A673 (cell line): Measurements from ENCODE around the gene ZBTB1. TPM values are rescaled to one million over a fixed set of nuclear protein-coding genes. Genes with fewer than 3 reads are reported as not detected.

Experiments used
- BruUV-seq: library from RNA; stranded (reverse); fragments of 400-500 nt; replicated peaks from 2 replicates; lab custom pipeline; 2021; lab: Mats Ljungman, UMichigan
- CTCF ChIA-PET: fragments of 300-600 bp; sonication (Branson Sonifier 250); formaldehyde crosslinking; loops from one replicate; lab custom pipeline; 2022; ENCODE audit warnings: antibody characterized with exemption; lab: Charles Lee
- POLR2A ChIA-PET: fragments of 300-600 bp; sonication (Branson Sonifier 250); formaldehyde crosslinking; loops from one replicate; lab custom pipeline; 2022; ENCODE audit warnings: antibody characterized with exemption; ENCODE audit not compliant: low non-redundant PET; lab: Charles Lee
- DNase-seq: peaks from one replicate; pipeline ENCODE4 v3.0.0-alpha.2; 2015; ENCODE audit warnings: low spot score
- H3K27ac ChIP-seq: fragments of 200-600 bp; sonication (generic); 2 replicates; pipeline ENCODE4 v1.5.1; 2016; ENCODE audit warnings: mixed run types, low read depth, mild to moderate bottlenecking, mixed read lengths, antibody characterized with exemption, low read length; ENCODE audit not compliant: poor library complexity, severe bottlenecking
- H3K27me3 ChIP-seq: fragments of 200-600 bp; sonication (generic); replicated peaks from 2 replicates; pipeline ENCODE4 v1.6.1; 2017; ENCODE audit warnings: mixed run types, low read depth, mild to moderate bottlenecking, mixed read lengths, antibody characterized with exemption, low read length; ENCODE audit not compliant: insufficient read depth, poor library complexity
- H3K36me3 ChIP-seq: fragments of 200-600 bp; sonication (generic); 2 replicates; pipeline ENCODE4 v1.6.1; 2016; ENCODE audit warnings: mixed run types, mild to moderate bottlenecking, mixed read lengths, antibody characterized with exemption, low read length; ENCODE audit not compliant: insufficient read depth, poor library complexity, severe bottlenecking
- H3K4me1 ChIP-seq: fragments of 200-600 bp; sonication (generic); 2 replicates; pipeline ENCODE4 v1.6.1; 2017; ENCODE audit warnings: mixed run types, mild to moderate bottlenecking, mixed read lengths, antibody characterized with exemption, low read length; ENCODE audit not compliant: insufficient read depth, poor library complexity, severe bottlenecking
- H3K4me3 ChIP-seq: fragments of 200-600 bp; sonication (generic); 2 replicates; pipeline ENCODE4 v1.5.1; 2016; ENCODE audit warnings: low read depth, mixed run types, mild to moderate bottlenecking, mixed read lengths, low read length; ENCODE audit not compliant: poor library complexity, severe bottlenecking
- H3K9me3 ChIP-seq: fragments of 200-600 bp; sonication (generic); 2 replicates; pipeline ENCODE4 v1.6.1; 2016; ENCODE audit warnings: mixed run types, low read depth, mild to moderate bottlenecking, mixed read lengths, antibody characterized with exemption, low read length; ENCODE audit not compliant: poor library complexity, severe bottlenecking
- CTCF ChIP-seq: fragments of 300-800, 200-600 bp; sonication (generic); conservative IDR thresholded peaks from 2 replicates; pipeline ENCODE4 v1.5.1; 2017; ENCODE audit warnings: low read depth, mild to moderate bottlenecking, antibody characterized with exemption, low read length, moderate library complexity, mixed read lengths
- EZH2 ChIP-seq: fragments of 200-600 bp; sonication (generic); IDR thresholded peaks from 2 replicates; pipeline ENCODE4 v1.6.1; 2017; ENCODE audit warnings: borderline replicate concordance, low read depth, mild to moderate bottlenecking, mixed read lengths, antibody characterized with exemption, low read length; ENCODE audit not compliant: poor library complexity, severe bottlenecking
- intact Hi-C: fragments of 100-400 bp; cut with micrococcal nuclease; formaldehyde crosslinking; loops from one replicate; pipeline ENCODE4 v1.10.0; 2022; ENCODE audit not compliant: unreplicated experiment
- total RNA-seq: library from RNA; stranded (reverse); gene quantifications from 2 replicates; pipeline ENCODE4 v1.2.3, GENCODE V29; 2021

The ZBTB1 gene
- total RNA-seq, 1 experiment from 2014 or later = 37.7 TPM

- no TSS peak for BruUV-seq
- Histone ChIP-seq H3K36me3 (peaks cover 6% of the 10 kb centered on the region), H3K4me1 (peaks cover 7% of the 10 kb centered on the region), H3K4me3 (peak overlapping the region; percentile 71), H3K27ac (no peak overlapping the region), H3K27me3 (no peaks in the 10 kb centered on the region), H3K9me3 (no peaks in the 10 kb centered on the region)
- TF ChIP-seq CTCF (no peak), EZH2 (no peak)
- DNase-seq = no peak
- CTCF ChIA-PET = no interaction called here
- intact Hi-C loops = no loop called here
- POLR2A ChIA-PET = no interaction called here
Observed at GRCh38 chr14:64464651-64465050, 39.9 kb upstream of the ZBTB1 start.

DNA sequence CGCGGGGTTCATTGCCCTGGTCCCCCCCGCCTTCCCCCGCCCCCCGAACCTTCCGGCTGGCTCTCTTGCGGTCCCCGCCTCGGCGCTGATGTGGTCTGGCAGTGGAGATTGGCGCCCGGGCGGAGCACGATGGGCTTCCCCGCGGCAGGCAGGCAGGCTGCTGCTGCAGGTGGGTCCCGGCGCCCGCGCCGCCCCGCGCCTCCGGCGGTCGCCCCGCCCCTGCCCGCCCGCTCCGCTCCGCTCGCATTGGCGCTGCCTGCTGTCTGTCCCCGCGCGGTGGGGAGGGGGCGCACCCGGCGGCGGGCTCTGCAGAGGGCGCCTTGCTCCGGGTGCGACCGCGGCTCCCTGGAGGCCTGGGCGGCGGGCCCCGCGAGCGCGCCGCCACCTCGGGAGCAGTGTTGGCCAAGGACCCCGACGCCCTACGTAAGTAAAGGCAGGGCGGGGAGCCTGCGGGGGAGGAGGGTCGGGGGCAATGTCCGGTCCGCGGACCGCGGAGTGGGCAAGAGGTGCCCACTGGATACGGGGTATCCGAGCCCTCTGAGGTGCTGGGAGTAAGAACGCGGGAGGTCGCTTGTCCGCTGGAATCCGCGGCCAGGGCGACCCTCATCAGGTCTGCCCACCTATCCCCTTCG lies 39.3 kb upstream of the ZBTB1 start, which contains the start of gene AKAP5:
Gene AKAP5 (plus strand): TSS at position 309 of the 632 bp plus-strand sequence. CDS start 2,896 bp downstream, outside the sequence.
- ChIA-PET POLR2A (interaction anchor here (0.6 kb wide), 1 partner anchor 55 kb away, joined by 3 read pairs; no protein-coding TSS in a partner anchor), CTCF (interaction anchor here (1.0 kb wide), 1 partner anchor 24 kb away, joined by 3 read pairs; no protein-coding TSS in a partner anchor)
- H3K27me3 ChIP-seq = no peaks in the 10 kb centered on the region
- no peaks in the 10 kb centered on the region for H3K9me3 ChIP-seq
- peaks cover 7% of the 10 kb centered on the region for H3K4me1 ChIP-seq
- H3K4me3 ChIP-seq = peak within 1 kb of the TSS; percentile 71
- no TSS peak for BruUV-seq
- intact Hi-C loops = no loop called here
- peak within 1 kb of the TSS; percentile 50 for H3K27ac ChIP-seq
- DNase-seq = peak; percentile 75
- H3K36me3 ChIP-seq = peaks cover 1% of the 10 kb centered on the region
- no peak for TF ChIP-seq CTCF

- TSS peak; percentile 10 for BruUV-seq
- Histone ChIP-seq H3K4me1 (peaks cover 7% of the 10 kb centered on the region), H3K36me3 (no peaks in the 10 kb centered on the region), H3K27me3 (no peaks in the 10 kb centered on the region), H3K9me3 (no peaks in the 10 kb centered on the region), H3K4me3 (peak overlapping the region; percentile 71), H3K27ac (peak overlapping the region; percentile 50)
- CTCF ChIA-PET = interaction anchor here (1.0 kb wide), 1 partner anchor 24 kb away, joined by 3 read pairs; no protein-coding TSS in a partner anchor
- POLR2A ChIA-PET = interaction anchor here (0.6 kb wide), 1 partner anchor 56 kb away, joined by 3 read pairs; no protein-coding TSS in a partner anchor
- DNase-seq = peak; percentile 73
- TF ChIP-seq EZH2 (no peak), CTCF (no peak)
- intact Hi-C loops = no loop called here
Observed at GRCh38 chr14:64465831-64466554, 38.6 kb upstream of the ZBTB1 start.
